Hematopoietic multipotent progenitor cell treated with erythropoietin and hydrocortisone succinate and interleukin-3 and kit ligand, for 8 days (in vitro differentiated cells): Measurements from ENCODE around the gene MCAM.

ENCODE experiments used
- DNase-seq: peaks from one replicate; pipeline ENCODE4 v3.0.0-alpha.2; 2015

Gene MCAM

GRCh38 chr11:119316729-119317591 lies at the start of gene MCAM:
TSS of gene MCAM (minus strand) at chr11:119317130. CDS start at chr11:119317101, 29 bp downstream.
- no peak for DNase-seq

GRCh38 chr11:119365071-119365591 lies 48.2 kb upstream of the MCAM start:
- DNase-seq: no peak

- DNase-seq: peak; percentile 19
Measured at GRCh38 chr11:119363851-119364590, 47.1 kb upstream of the MCAM start.

- DNase-seq: no peak
Measured at GRCh38 chr11:119363081-119363850, 46.3 kb upstream of the MCAM start.

- no peak for DNase-seq
Measured at GRCh38 chr11:119362741-119363080, 45.8 kb upstream of the MCAM start.

- no peak for DNase-seq
Measured at GRCh38 chr11:119361941-119362725, 45.2 kb upstream of the MCAM start.

- DNase-seq: no peak
Measured at GRCh38 chr11:119361056-119361787, 44.3 kb upstream of the MCAM start.

- no peak for DNase-seq
Measured at GRCh38 chr11:119359365-119360214, 42.7 kb upstream of the MCAM start.

- DNase-seq: no peak
Measured at GRCh38 chr11:119357074-119357473, 40.1 kb upstream of the MCAM start.

GRCh38 chr11:119356349-119357031 lies 39.6 kb upstream of the MCAM start:
- DNase-seq: peak; percentile 71

GRCh38 chr11:119355091-119355843 lies 38.3 kb upstream of the MCAM start:
- no peak for DNase-seq

GRCh38 chr11:119352857-119353260 lies 35.9 kb upstream of the MCAM start:
- DNase-seq: no peak

- DNase-seq: no peak
Measured at GRCh38 chr11:119351232-119351631, 34.3 kb upstream of the MCAM start.

- DNase-seq: no peak
Measured at GRCh38 chr11:119350302-119350701, 33.4 kb upstream of the MCAM start.

- no peak for DNase-seq
Measured at GRCh38 chr11:119347940-119348605, 31.1 kb upstream of the MCAM start.

GRCh38 chr11:119347242-119347641 lies 30.3 kb upstream of the MCAM start:
- no peak for DNase-seq

- no peak for DNase-seq
Measured at GRCh38 chr11:119346605-119347004, 29.7 kb upstream of the MCAM start, which contains the start of gene MFRP. TSS of gene MFRP (minus strand) at chr11:119346705. CDS start at chr11:119346513, 192 bp downstream.

- DNase-seq: no peak
Measured at GRCh38 chr11:119345685-119346084, 28.8 kb upstream of the MCAM start.
